GM18858 (cell line): ENCODE data around the gene KIAA0825.

Source experiments
- ATAC-seq: cut with Tn5 transposase; IDR thresholded peaks from one replicate; pipeline ENCODE4 v1.9.1; 2021; ENCODE audit not compliant: unreplicated experiment

Gene KIAA0825

GRCh38 chr5:94260096-94260495 lies 358.3 kb downstream of the KIAA0825 start:
- no peak for ATAC-seq

- ATAC-seq: no peak
Observed at GRCh38 chr5:94254214-94254613, 364.2 kb downstream of the KIAA0825 start.

- no peak for ATAC-seq
Observed at GRCh38 chr5:94250985-94251384, 367.4 kb downstream of the KIAA0825 start.

GRCh38 chr5:94249430-94249829 lies 369.0 kb downstream of the KIAA0825 start:
- no peak for ATAC-seq

GRCh38 chr5:94248175-94248875 lies 370.1 kb downstream of the KIAA0825 start:
- ATAC-seq: no peak

- ATAC-seq: no peak
Observed at GRCh38 chr5:94245608-94246007, 372.8 kb downstream of the KIAA0825 start.

GRCh38 chr5:94244921-94245320 lies 373.5 kb downstream of the KIAA0825 start:
- no peak for ATAC-seq

- ATAC-seq: no peak
Observed at GRCh38 chr5:94243612-94244011, 374.8 kb downstream of the KIAA0825 start.

GRCh38 chr5:94240993-94241651 lies 377.3 kb downstream of the KIAA0825 start:
- ATAC-seq: no peak

- no peak for ATAC-seq
Observed at GRCh38 chr5:94240596-94240992, 377.8 kb downstream of the KIAA0825 start.

- ATAC-seq: no peak
Observed at GRCh38 chr5:94240134-94240533, 378.3 kb downstream of the KIAA0825 start.

- ATAC-seq: no peak
Observed at GRCh38 chr5:94239266-94239665, 379.1 kb downstream of the KIAA0825 start.

- ATAC-seq: no peak
Observed at GRCh38 chr5:94234987-94235386, 383.4 kb downstream of the KIAA0825 start.

- ATAC-seq: no peak
Observed at GRCh38 chr5:94228791-94229190, 389.6 kb downstream of the KIAA0825 start.

- ATAC-seq: no peak
Observed at GRCh38 chr5:94223235-94223634, 395.2 kb downstream of the KIAA0825 start.

GRCh38 chr5:94218374-94218773 lies 400.0 kb downstream of the KIAA0825 start:
- no peak for ATAC-seq

- no peak for ATAC-seq
Observed at GRCh38 chr5:94217745-94218144, 400.7 kb downstream of the KIAA0825 start.

GRCh38 chr5:94217216-94217615 lies 401.2 kb downstream of the KIAA0825 start:
- ATAC-seq: no peak

- ATAC-seq: no peak
Observed at GRCh38 chr5:94212476-94212875, 405.9 kb downstream of the KIAA0825 start.

- no peak for ATAC-seq
Observed at GRCh38 chr5:94209774-94210355, 408.5 kb downstream of the KIAA0825 start.

GRCh38 chr5:94209272-94209671 lies 409.1 kb downstream of the KIAA0825 start:
- ATAC-seq: no peak

GRCh38 chr5:94199566-94199965 lies 418.8 kb downstream of the KIAA0825 start:
- no peak for ATAC-seq
